ENCODE measurements around the gene PTPRE. TPM values are rescaled to one million over a fixed set of nuclear protein-coding genes. Genes with fewer than 3 reads are reported as not detected.

Gene PTPRE
- total RNA-seq, 1 donor from 2014 or later = 70.6 TPM

GRCh38 chr10:127882801-127883459 lies 24.0 kb upstream of the PTPRE start:
- no peak overlapping the region for H3K27ac ChIP-seq
- no peak for DNase-seq
- intact Hi-C loops (cut with DNase I) = no loop called here

DNA sequence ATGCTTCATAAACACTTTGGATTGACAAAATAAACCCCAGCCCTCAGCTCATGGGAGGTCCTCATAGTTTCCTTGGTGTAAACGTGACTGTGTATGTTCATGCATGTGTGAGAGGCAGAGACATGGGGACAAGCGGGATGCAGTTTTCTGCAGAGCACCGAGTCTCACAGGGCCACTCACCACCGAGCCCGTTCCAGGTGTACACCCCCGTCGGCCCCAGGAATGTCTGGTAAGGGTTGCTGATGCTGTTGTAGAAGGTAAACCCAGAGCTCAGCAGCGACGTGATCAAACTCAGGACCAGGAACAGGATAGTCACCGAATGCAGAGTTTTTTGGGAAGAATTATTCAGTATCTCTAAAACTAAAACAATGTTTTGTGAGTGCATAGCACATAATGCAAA lies 23.4 kb upstream of the PTPRE start:
- no peak for TF ChIP-seq CTCF (IDR thresholded peaks at IDR 0.05)
- no peak for DNase-seq
- no peaks in the 10 kb centered on the region for H3K36me3 ChIP-seq
- no peaks in the 10 kb centered on the region for H3K9me3 ChIP-seq
- no peaks in the 10 kb centered on the region for H3K27me3 ChIP-seq
- intact Hi-C loops (cut with DNase I) = no loop called here
- H3K27ac ChIP-seq = no peak overlapping the region
- no peak overlapping the region for H3K4me3 ChIP-seq
- no peak for ATAC-seq
- peaks cover 9% of the 10 kb centered on the region for H3K4me1 ChIP-seq

More at GRCh38 chr10:127882801-127883459, 24.0 kb upstream of the PTPRE start:
- Histone ChIP-seq H3K27me3 (no peaks in the 10 kb centered on the region), H3K4me1 (peaks cover 9% of the 10 kb centered on the region), H3K36me3 (no peaks in the 10 kb centered on the region), H3K9me3 (no peaks in the 10 kb centered on the region), H3K4me3 (no peak overlapping the region)
- TF ChIP-seq CTCF (IDR thresholded peaks at IDR 0.05) = no peak
- no peak for ATAC-seq

DNA sequence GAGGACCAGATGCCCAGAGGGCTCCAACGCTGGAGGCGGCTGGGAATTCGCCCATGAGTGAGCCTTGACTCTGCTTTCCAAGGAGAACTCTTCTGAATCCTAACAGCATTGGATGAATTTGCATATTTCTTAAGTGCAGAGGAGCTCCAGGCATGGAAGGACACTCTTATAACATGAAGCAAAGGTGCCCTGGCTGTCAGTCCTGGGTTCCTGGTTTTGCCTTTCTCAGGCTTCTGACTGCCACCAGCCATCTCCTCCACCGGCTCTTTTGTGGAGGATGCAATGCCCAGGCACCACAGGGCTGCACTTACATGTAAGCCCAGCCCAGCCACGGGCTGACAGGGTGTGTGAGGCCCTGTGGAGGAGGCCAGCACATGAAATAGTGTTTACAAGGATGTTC lies 22.4 kb upstream of the PTPRE start:
- no peaks in the 10 kb centered on the region for H3K36me3 ChIP-seq
- no peaks in the 10 kb centered on the region for H3K27me3 ChIP-seq
- no peak overlapping the region for H3K27ac ChIP-seq
- ATAC-seq (no peak), DNase-seq (no peak)
- intact Hi-C loops (cut with DNase I) = no loop called here
- no peak for TF ChIP-seq CTCF (IDR thresholded peaks at IDR 0.05)
- H3K4me3 ChIP-seq = no peak overlapping the region
- H3K4me1 ChIP-seq = peaks cover 9% of the 10 kb centered on the region
- H3K9me3 ChIP-seq = no peaks in the 10 kb centered on the region

- Histone ChIP-seq H3K4me3 (no peak overlapping the region), H3K27ac (no peak overlapping the region), H3K9me3 (no peaks in the 10 kb centered on the region), H3K27me3 (no peaks in the 10 kb centered on the region), H3K36me3 (no peaks in the 10 kb centered on the region), H3K4me1 (no peaks in the 10 kb centered on the region)
- ATAC-seq (no peak), DNase-seq (no peak)
- intact Hi-C loops (cut with DNase I) = no loop called here
- no peak for TF ChIP-seq CTCF (IDR thresholded peaks at IDR 0.05)
These were observed 20.4 kb upstream of the PTPRE start for GRCh38 chr10:127886371-127887051.

- no peak for DNase-seq
- H3K36me3 ChIP-seq = no peaks in the 10 kb centered on the region
- intact Hi-C loops (cut with DNase I) = no loop called here
These were observed 19.1 kb upstream of the PTPRE start for GRCh38 chr10:127887541-127888415.

More at GRCh38 chr10:127887541-127888415, 19.1 kb upstream of the PTPRE start:
- Histone ChIP-seq H3K27ac (no peak overlapping the region), H3K4me1 (no peaks in the 10 kb centered on the region), H3K27me3 (no peaks in the 10 kb centered on the region), H3K9me3 (no peaks in the 10 kb centered on the region), H3K4me3 (no peak overlapping the region)
- TF ChIP-seq CTCF (IDR thresholded peaks at IDR 0.05) = no peak
- ATAC-seq = no peak

Measured in upper lobe of right lung (tissue), 1 donor.